Measurements from ENCODE around the gene HADHA.

The HADHA gene

GRCh38 chr2:26245810-26246209, 1.4 kb upstream of the HADHA start:
- DNase-seq (ENCODE audit: low read depth in 1 of 2, low spot score in 1 of 2), result no peak

- peak; percentile 30 to 34 for DNase-seq (ENCODE audit: low read depth in 1 of 2, low spot score in 1 of 2)
Observed at GRCh38 chr2:26245231-26245732, 850 bp upstream of the HADHA start.

- no peak for DNase-seq (ENCODE audit: low read depth in 1 of 2, low spot score in 1 of 2)
Observed at GRCh38 chr2:26243470-26244308, 743 bp downstream of the HADHA start.

- DNase-seq (ENCODE audit: low read depth in 1 of 2, low spot score in 1 of 2), result no peak
Observed at GRCh38 chr2:26241928-26242436, 2.5 kb downstream of the HADHA start.

- no peak for DNase-seq (ENCODE audit: low read depth in 1 of 2, low spot score in 1 of 2)
Observed at GRCh38 chr2:26238311-26238958, 6.0 kb downstream of the HADHA start.

- no peak for DNase-seq (ENCODE audit: low read depth in 1 of 2, low spot score in 1 of 2)
Observed at GRCh38 chr2:26237868-26238267, 6.6 kb downstream of the HADHA start.

- no peak for DNase-seq (ENCODE audit: low read depth in 1 of 2, low spot score in 1 of 2)
Observed at GRCh38 chr2:26235089-26235488, 9.3 kb downstream of the HADHA start.

- DNase-seq (ENCODE audit: low read depth in 1 of 2, low spot score in 1 of 2), result no peak
Observed at GRCh38 chr2:26230806-26231205, 13.6 kb downstream of the HADHA start.

- no peak for DNase-seq (ENCODE audit: low read depth in 1 of 2, low spot score in 1 of 2)
Observed at GRCh38 chr2:26229595-26229994, 14.8 kb downstream of the HADHA start.

- DNase-seq (ENCODE audit: low read depth in 1 of 2, low spot score in 1 of 2), result no peak
Observed at GRCh38 chr2:26224095-26224494, 20.3 kb downstream of the HADHA start.

- no peak for DNase-seq (ENCODE audit: low read depth in 1 of 2, low spot score in 1 of 2)
Observed at GRCh38 chr2:26223018-26223417, 21.4 kb downstream of the HADHA start.

- no peak for DNase-seq (ENCODE audit: low read depth in 1 of 2, low spot score in 1 of 2)
Observed at GRCh38 chr2:26217720-26218119, 26.7 kb downstream of the HADHA start.

GRCh38 chr2:26216587-26216986, 27.8 kb downstream of the HADHA start:
- no peak for DNase-seq (ENCODE audit: low read depth in 1 of 2, low spot score in 1 of 2)

- no peak for DNase-seq (ENCODE audit: low read depth in 1 of 2, low spot score in 1 of 2)
Observed at GRCh38 chr2:26215833-26216232, 28.6 kb downstream of the HADHA start.

GRCh38 chr2:26214759-26215158, 29.7 kb downstream of the HADHA start:
- DNase-seq (ENCODE audit: low read depth in 1 of 2, low spot score in 1 of 2), result no peak

GRCh38 chr2:26212011-26212410, 32.4 kb downstream of the HADHA start:
- DNase-seq (ENCODE audit: low read depth in 1 of 2, low spot score in 1 of 2), result no peak

GRCh38 chr2:26203906-26204305, 40.5 kb downstream of the HADHA start:
- DNase-seq (ENCODE audit: low read depth in 1 of 2, low spot score in 1 of 2), result no peak

- DNase-seq (ENCODE audit: low read depth in 1 of 2, low spot score in 1 of 2), result no peak
Observed at GRCh38 chr2:26202981-26203490, 41.4 kb downstream of the HADHA start.

- no peak for DNase-seq (ENCODE audit: low read depth in 1 of 2, low spot score in 1 of 2)
Observed at GRCh38 chr2:26197516-26197915, 46.9 kb downstream of the HADHA start.

GRCh38 chr2:26196683-26197418, 47.6 kb downstream of the HADHA start:
- DNase-seq (ENCODE audit: low read depth in 1 of 2, low spot score in 1 of 2), result no peak
